AG04449 (cell line): Measurements from ENCODE around the gene GRIA4.

Source experiments
- CTCF ChIA-PET: fragments of 350-600 bp; formaldehyde crosslinking; extraction: SDS; loops from one replicate; lab custom pipeline; 2021; ENCODE audit warnings: antibody characterized with exemption; lab: Yijun Ruan, JAX
- POLR2A ChIA-PET: fragments of 400-600, 350-600 bp; formaldehyde crosslinking; extraction: SDS; loops from one replicate; lab custom pipeline; 2020; ENCODE audit warnings: antibody characterized with exemption, inconsistent platforms; lab: Yijun Ruan, JAX
- DNase-seq: peaks from one replicate; pipeline ENCODE4 v3.0.0-alpha.2; 2010; ENCODE audit warnings: low read depth, low spot score
- H3K4me3 ChIP-seq: 2 replicates; pipeline ENCODE4 v1.5.1; 2011; ENCODE audit warnings: low read depth, mild to moderate bottlenecking, control low read depth, low read length
- TF ChIP-seq, protein P1 (sequence below): IDR thresholded peaks from one replicate; pipeline ENCODE4 v1.5.1; 2011; ENCODE audit warnings: mild to moderate bottlenecking, moderate library complexity, low read length, control low read depth, inconsistent platforms; ENCODE audit not compliant: insufficient read depth; ENCODE audit errors: missing control alignments

GRIA4 gene

DNA sequence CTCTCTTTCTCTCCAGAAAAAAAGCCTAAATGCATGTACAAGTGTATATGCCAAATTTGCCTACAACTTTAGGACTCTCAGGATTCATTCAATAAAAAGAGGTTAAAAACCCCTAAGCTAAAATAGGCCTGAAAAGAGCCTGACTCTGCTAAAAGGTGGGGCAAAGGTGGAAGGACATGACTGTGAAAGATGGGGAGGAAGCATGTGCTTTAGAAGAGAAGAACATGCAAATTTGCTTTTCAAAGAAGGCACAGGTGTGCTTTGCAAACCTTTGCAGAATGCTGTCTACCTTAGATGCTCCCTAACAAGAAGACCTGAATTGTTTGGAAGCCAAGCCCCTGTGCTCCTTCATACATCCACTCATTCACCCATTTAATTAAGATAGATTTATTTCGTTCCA lies 87.4 kb downstream of the GRIA4 start:
- TF ChIP-seq, protein P1, sequence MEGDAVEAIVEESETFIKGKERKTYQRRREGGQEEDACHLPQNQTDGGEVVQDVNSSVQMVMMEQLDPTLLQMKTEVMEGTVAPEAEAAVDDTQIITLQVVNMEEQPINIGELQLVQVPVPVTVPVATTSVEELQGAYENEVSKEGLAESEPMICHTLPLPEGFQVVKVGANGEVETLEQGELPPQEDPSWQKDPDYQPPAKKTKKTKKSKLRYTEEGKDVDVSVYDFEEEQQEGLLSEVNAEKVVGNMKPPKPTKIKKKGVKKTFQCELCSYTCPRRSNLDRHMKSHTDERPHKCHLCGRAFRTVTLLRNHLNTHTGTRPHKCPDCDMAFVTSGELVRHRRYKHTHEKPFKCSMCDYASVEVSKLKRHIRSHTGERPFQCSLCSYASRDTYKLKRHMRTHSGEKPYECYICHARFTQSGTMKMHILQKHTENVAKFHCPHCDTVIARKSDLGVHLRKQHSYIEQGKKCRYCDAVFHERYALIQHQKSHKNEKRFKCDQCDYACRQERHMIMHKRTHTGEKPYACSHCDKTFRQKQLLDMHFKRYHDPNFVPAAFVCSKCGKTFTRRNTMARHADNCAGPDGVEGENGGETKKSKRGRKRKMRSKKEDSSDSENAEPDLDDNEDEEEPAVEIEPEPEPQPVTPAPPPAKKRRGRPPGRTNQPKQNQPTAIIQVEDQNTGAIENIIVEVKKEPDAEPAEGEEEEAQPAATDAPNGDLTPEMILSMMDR = no peak
- ChIA-PET POLR2A (no interaction called here), CTCF (no interaction called here)
- no peak overlapping the region for H3K4me3 ChIP-seq
- DNase-seq = no peak

- no peak for DNase-seq
- CTCF ChIA-PET = no interaction called here
- no peak overlapping the region for H3K4me3 ChIP-seq
- TF ChIP-seq, protein P1 = no peak
- POLR2A ChIA-PET = no interaction called here
Measured at GRCh38 chr11:105699203-105699602, 89.3 kb downstream of the GRIA4 start.

GRCh38 chr11:105700271-105700670 lies 90.4 kb downstream of the GRIA4 start:
- POLR2A ChIA-PET = no interaction called here
- no peak overlapping the region for H3K4me3 ChIP-seq
- TF ChIP-seq, protein P1 = no peak
- no peak for DNase-seq
- CTCF ChIA-PET = no interaction called here

DNA sequence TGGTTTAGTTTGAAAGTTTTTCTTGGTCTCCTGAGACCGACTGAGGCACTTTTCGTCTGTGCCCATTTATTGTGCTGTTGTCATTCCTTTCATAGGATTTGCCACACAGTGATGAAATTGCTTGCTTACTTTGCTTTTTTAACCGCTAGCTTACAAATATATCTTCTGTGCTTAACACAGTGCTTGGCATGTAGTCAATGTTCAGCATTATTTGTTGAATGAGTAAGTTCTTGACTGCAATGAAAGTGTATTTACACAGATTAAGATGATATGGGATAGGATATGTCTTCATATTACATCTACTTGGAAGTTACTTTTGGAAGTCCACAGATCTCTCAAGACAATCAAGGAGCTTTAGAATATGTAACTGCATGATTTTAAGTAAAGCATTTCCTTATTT lies 91.2 kb downstream of the GRIA4 start:
- TF ChIP-seq, protein P1 = no peak
- no peak for DNase-seq
- CTCF ChIA-PET = no interaction called here
- H3K4me3 ChIP-seq = no peak overlapping the region
- POLR2A ChIA-PET = no interaction called here

DNA sequence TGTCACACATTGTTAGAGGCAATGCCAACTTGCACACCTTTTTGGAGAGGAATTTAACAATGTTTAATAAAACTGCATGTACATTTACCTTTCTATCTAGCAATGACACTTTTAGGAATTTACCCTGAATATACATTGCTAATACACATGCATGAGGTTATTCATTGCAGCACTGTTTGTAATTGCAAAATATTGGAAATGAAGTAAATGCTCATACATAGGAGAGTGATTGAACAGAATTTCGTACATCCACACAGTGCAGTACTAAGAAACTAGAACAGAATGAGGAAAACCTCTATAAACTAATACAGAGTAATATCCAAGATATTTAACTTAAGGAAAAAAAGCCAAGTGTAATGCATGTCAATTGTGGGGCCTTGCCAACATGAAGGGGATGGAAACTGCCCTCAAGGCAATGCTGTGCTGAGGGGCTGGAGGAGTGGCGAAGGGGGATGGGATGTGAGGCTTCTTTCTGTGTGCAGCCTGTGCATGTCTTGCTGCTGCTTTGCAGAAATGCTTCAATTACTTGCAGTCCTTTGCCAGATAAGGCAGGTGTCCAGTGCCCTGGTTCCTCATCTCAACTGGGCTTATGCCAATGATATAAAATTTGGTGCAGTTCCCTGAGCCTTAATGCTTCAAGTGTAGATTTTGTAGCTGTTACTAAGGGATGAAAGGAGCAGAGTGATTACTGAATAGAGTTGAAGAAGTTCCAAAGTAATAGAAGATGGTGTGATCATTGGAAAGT lies 96.1 kb downstream of the GRIA4 start:
- TF ChIP-seq, protein P1 = no peak
- H3K4me3 ChIP-seq = no peak overlapping the region
- ChIA-PET CTCF (no interaction called here), POLR2A (no interaction called here)
- DNase-seq = no peak

DNA sequence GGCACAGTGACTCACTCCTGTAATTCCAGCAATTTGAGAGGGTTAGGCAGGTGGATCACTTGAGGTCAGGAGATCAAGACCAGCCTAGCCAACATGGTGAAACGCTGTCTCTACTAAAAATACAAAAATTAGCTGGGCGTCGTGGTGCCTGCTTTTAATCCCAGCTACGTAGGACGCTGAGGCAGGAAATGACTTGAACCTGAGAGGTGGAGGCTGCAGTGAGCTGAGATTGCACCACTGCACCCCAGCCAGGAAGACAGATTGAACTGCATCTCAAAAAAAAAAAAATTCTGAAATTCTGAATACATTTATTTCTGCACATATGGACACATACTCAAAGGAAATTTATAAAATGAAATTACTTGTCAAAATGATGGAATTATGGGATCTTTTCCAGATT lies 103.2 kb downstream of the GRIA4 start:
- H3K4me3 ChIP-seq = no peak overlapping the region

More for the DNA sequence above, 103.2 kb downstream of the GRIA4 start:
- TF ChIP-seq, protein P1 = no peak
- no peak for DNase-seq
- ChIA-PET POLR2A (no interaction called here), CTCF (no interaction called here)
